GM21529 (cell line): Measurements from ENCODE around the gene SLC45A1.

Experiments used
- ATAC-seq: cut with Tn5 transposase; IDR thresholded peaks from one replicate; pipeline ENCODE4 v1.9.1; 2021; ENCODE audit not compliant: unreplicated experiment

The SLC45A1 gene

DNA sequence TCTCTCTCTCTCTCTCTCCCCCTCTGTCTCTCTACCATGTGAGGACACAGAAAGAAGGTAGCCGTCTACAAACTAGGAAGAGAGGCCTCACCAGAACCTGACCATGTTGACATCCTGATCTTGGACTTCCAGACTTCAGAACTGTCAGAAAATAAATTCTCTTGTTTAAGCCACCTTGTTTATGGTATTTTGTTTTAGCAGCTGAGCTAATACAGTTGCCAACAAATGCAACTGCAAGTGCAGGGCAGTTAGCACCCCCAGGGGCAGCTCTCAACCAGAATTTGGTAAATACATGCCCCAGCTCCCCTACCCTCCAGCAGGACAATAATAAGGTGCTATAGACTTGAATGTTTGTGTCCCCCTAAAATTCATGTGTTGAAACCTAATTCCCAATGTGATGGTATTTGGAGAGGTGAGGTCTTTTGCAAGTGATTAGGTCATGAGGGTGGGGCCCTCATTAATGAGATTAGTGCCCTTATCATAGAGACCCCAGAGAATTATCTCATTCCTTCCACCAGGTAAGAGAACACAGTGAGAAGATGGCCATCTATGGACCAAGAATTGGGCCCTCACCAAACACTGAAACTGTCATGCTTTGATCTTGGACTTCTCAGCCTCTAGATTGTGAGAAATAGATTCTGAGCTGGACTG lies 6.7 kb upstream of the SLC45A1 start:
- no peak for ATAC-seq

GRCh38 chr1:8312235-8313218 lies 5.4 kb upstream of the SLC45A1 start:
- no peak for ATAC-seq

DNA sequence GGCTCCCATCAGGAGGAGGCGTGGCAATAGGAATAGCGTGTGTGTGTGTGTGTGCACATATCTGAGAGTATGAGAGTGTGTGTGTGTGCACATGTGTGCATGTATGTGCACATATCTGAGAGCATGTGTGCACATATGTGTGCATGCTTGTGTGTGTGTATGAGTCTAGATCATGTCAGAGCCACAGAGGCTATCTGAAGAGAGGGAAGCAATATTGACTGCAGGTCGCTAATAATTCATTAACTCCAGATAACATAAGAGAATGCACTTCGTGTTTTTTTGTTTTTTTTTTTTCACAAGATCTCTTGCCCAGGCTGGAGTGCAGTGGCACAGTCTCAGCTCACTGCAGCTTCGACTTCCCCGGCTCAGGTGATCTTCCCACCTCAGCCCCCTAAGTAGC lies 4.7 kb upstream of the SLC45A1 start:
- ATAC-seq: no peak

GRCh38 chr1:8314346-8315280 lies 3.3 kb upstream of the SLC45A1 start:
- ATAC-seq: no peak

DNA sequence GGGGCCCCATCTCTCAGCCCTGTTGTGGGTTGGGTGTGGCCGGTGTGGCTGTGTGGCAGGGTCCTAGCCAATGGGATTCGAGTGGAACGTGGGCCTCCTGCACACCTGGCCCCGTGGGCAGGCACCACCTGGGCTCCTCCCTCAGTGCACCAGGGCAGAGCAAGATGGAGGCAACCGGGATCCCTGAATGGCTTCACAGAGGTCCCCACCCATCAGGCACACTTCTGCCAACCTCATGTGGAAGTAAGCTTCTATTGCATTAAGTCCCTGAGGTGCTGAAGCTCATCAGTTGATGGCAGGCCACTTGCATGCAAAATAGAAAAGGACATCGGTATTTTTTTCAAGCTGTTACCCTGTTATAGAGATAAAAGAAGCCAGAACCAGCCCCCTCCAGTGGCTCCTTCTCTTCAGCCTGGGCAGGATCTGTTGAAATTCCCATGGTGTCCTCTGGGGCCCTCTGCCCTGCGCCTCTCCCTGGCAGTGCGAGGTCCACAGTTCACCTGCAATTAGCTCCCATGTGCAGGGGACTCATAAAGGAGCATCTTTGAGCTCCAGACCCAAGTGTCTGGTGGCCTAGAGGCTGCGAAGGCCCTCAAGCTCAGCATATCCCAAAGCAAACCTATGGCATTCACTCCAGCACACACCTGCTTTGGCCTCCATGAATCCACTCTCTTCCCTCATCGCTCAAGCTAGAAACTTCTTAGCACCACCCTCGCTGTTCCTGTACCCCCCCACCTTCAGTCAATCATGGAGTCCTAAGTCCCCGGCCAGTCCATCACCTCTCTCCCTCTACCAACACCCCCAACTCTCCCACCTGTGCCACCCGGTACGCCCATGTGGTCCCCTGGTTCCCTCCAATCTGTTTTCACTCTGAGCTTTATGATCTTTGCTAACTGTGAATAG lies 2.1 kb upstream of the SLC45A1 start:
- no peak for ATAC-seq

GRCh38 chr1:8318436-8318835 lies 522 bp downstream of the SLC45A1 start:
- ATAC-seq: no peak

DNA sequence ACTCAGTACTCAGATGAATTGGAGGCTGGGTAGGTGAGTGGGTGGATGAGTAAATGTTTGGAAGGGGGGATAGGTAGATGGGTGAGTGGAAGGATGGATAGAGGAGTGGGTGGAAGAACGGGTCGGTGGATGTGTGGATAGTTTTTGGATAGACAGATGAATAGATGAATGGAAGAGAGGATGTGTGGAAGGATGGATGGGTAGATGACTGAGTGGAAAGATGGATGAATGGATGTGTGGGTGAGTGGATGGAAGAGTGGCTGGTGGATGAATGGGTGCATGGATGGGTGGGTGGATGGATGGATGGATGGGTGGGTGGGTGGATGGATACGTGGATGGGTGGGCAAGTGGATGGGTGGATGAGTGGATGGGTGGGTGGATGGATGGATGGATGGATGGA lies 3.7 kb downstream of the SLC45A1 start:
- no peak for ATAC-seq

DNA sequence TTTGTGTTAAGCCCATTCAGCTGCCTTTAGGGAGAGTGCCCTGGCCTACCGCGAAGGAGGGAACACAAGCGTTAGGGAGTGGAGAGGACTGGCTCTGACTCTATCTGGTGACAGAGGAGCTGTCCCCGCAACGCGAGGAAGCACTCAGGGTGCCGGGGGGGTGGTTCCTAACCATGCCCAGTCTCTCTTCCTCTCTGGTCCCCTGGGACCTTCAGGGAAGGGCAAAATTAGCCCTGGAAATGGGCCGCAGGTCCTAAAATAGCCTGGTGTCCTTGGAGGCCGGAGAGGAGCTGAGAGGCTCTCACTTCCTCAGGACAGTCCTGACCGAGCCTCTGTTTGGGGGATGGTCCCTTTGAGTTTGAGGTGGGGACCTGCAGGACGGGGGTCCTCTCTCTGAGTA lies 5.8 kb downstream of the SLC45A1 start:
- no peak for ATAC-seq

DNA sequence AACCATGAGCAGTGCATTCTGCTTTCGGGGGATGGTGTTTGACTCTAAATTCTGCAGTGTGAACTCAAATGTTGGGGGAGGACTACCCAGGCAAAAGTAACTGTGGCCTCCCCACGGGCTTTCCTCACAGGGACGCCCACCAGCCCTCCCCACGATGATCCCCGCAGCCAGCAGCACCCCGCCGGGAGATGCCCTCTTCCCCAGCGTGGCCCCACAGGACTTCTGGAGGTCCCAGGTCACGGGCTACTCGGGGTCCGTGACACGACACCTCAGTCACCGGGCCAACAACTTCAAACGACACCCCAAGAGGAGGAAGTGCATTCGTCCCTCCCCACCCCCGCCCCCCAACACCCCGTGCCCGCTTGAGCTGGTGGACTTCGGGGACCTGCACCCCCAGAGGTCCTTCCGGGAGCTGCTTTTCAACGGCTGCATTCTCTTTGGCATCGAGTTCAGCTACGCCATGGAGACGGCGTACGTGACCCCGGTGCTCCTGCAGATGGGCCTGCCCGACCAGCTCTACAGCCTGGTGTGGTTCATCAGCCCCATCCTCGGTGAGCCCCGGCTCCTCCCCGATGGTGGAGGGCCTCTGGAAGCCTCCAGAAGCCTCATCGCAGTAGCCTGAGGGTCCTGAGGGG lies 6.4 kb downstream of the SLC45A1 start:
- no peak for ATAC-seq

GRCh38 chr1:8325771-8326170 lies 7.9 kb downstream of the SLC45A1 start:
- no peak for ATAC-seq

- ATAC-seq: no peak
These were observed 8.4 kb downstream of the SLC45A1 start for GRCh38 chr1:8326265-8326664.

- no peak for ATAC-seq
These were observed 10.4 kb downstream of the SLC45A1 start for GRCh38 chr1:8328271-8328670.

- no peak for ATAC-seq
These were observed 11.5 kb downstream of the SLC45A1 start for GRCh38 chr1:8329439-8329838.

- ATAC-seq: no peak
These were observed 11.9 kb downstream of the SLC45A1 start for GRCh38 chr1:8329858-8330257.

DNA sequence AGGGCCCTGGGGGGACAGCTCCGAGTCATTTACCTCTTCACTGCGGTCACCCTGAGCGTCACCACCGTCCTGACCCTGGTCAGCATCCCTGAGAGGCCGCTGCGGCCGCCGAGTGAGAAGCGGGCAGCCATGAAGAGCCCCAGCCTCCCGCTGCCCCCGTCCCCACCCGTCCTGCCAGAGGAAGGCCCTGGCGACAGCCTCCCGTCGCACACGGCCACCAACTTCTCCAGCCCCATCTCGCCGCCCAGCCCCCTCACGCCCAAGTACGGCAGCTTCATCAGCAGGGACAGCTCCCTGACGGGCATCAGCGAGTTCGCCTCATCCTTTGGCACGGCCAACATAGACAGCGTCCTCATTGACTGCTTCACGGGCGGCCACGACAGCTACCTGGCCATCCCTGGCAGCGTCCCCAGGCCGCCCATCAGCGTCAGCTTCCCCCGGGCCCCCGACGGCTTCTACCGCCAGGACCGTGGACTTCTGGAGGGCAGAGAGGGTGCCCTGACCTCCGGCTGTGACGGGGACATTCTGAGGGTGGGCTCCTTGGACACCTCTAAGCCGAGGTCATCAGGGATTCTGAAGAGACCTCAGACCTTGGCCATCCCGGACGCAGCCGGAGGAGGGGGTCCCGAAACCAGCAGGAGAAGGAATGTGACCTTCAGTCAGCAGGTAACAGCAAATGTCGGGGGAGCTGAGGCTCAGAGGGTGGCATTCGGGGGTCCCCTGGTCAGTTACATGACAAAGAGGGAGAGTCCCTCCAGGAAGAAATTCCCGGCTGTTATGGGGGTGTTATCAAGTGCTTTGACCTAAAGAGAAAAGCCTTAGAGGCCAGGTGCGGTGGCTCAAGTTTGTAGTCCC lies 12.6 kb downstream of the SLC45A1 start:
- ATAC-seq: no peak

- no peak for ATAC-seq
These were observed 14.9 kb downstream of the SLC45A1 start for GRCh38 chr1:8332806-8333205.

GRCh38 chr1:8333246-8333987 lies 15.5 kb downstream of the SLC45A1 start:
- ATAC-seq: no peak
